Loucy (cell line): ENCODE measurements around the gene TRIB2.

Experiments used
- CTCF ChIP-seq: fragments of 200-600 bp; sonication (generic); conservative IDR thresholded peaks from 2 replicates; pipeline ENCODE4 v1.5.1; 2014; ENCODE audit warnings: mild to moderate bottlenecking, antibody characterized with exemption, low read length
- EZH2phosphoT487 ChIP-seq: fragments of 200-600 bp; IDR thresholded peaks from 2 replicates; pipeline ENCODE4 v1.6.1; 2018; ENCODE audit warnings: antibody characterized with exemption, mild to moderate bottlenecking, moderate library complexity, borderline replicate concordance

- TF ChIP-seq CTCF (no peak), EZH2phosphoT487 (no peak)
Observed at GRCh38 chr2:12762976-12763375, 46.2 kb downstream of the TRIB2 start.
